Gastrocnemius medialis (tissue), 4 donors: ENCODE measurements around the gene ZSWIM1.

Experiments used
- POLR2A ChIP-seq, 2 donors: fragments of 450-650 bp; IDR thresholded peaks; one replicate each; pipeline ENCODE4 v1.6.1; 2017; ENCODE audit warnings: antibody characterized with exemption in 2 of 2, mild to moderate bottlenecking in 2 of 2, moderate library complexity in 2 of 2
- TF ChIP-seq, protein P1 (sequence below), 5 experiments: fragments of 450-650 bp in 3 of 5; fragments of 200-600 bp in 2 of 5; sonication (generic) in 2 of 5; IDR thresholded peaks in 4 of 5; conservative IDR thresholded peaks in 1 of 5; 1 replicate in 4 of 5; 2 replicates in 1 of 5; pipeline ENCODE4 v1.5.1; 2016 to 2019; ENCODE audit warnings: antibody characterized with exemption in 5 of 5, mild to moderate bottlenecking in 3 of 5, moderate library complexity in 3 of 5

DNA sequence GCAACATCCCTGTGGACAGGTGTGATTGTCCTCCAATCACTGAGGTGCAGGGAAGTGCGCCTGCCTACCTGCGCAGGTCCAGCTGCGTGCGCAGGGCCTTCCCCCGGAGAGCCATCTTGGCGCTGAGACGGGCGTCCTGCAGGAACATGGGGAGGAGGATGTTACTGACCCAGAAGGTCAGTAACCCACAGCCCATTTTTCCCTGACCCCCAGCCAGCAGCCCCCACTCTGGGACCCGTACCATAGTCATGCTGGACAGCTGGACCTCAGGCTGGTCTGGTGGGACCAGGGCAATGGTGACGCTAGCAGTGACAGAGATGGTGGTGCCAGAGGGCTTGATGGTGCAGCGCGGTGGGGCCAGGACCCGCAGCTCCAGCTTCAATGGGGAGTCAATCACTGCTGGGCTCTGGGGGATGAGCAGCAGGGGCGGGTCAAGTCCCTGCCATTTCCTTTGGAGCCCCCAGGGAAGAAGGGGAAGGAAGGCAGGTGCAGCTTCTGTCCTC is 21.2 kb downstream of the ZSWIM1 start:
- no peak for TF ChIP-seq POLR2A (IDR thresholded peaks at IDR 0.05)
- TF ChIP-seq, protein P1, sequence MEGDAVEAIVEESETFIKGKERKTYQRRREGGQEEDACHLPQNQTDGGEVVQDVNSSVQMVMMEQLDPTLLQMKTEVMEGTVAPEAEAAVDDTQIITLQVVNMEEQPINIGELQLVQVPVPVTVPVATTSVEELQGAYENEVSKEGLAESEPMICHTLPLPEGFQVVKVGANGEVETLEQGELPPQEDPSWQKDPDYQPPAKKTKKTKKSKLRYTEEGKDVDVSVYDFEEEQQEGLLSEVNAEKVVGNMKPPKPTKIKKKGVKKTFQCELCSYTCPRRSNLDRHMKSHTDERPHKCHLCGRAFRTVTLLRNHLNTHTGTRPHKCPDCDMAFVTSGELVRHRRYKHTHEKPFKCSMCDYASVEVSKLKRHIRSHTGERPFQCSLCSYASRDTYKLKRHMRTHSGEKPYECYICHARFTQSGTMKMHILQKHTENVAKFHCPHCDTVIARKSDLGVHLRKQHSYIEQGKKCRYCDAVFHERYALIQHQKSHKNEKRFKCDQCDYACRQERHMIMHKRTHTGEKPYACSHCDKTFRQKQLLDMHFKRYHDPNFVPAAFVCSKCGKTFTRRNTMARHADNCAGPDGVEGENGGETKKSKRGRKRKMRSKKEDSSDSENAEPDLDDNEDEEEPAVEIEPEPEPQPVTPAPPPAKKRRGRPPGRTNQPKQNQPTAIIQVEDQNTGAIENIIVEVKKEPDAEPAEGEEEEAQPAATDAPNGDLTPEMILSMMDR (IDR thresholded peaks at IDR 0.05 in 4 of 5, conservative IDR thresholded peaks at IDR 0.05 in 1 of 5) = no peak
